ENCODE data around the gene FGD4.

FGD4 gene

GRCh38 chr12:32603858-32604257, 204.5 kb downstream of the FGD4 start:
- no peak for ATAC-seq
- TF ChIP-seq ZNF565 (CRISPR knock-in tag; conservative IDR thresholded peaks at IDR 0.05; ENCODE audit: low read depth) (no peak), CREB5 (CRISPR knock-in tag; IDR thresholded peaks at IDR 0.05; ENCODE audit: low read depth) (no peak), RARB (CRISPR knock-in tag; IDR thresholded peaks at IDR 0.05) (no peak), ZNF70 (CRISPR knock-in tag; IDR thresholded peaks at IDR 0.05) (no peak), ZFP3 (CRISPR knock-in tag; IDR thresholded peaks at IDR 0.05) (no peak), ISL1 (CRISPR knock-in tag; IDR thresholded peaks at IDR 0.05) (no peak), CSRNP3 (CRISPR knock-in tag; IDR thresholded peaks at IDR 0.05) (no peak), ZC3H10 (CRISPR knock-in tag; IDR thresholded peaks at IDR 0.05) (no peak), ESRRG (CRISPR knock-in tag; IDR thresholded peaks at IDR 0.05) (no peak), PATZ1 (CRISPR knock-in tag; IDR thresholded peaks at IDR 0.05; ENCODE audit: borderline replicate concordance) (no peak), ARNTL (CRISPR knock-in tag; IDR thresholded peaks at IDR 0.05; ENCODE audit: borderline replicate concordance, low read depth) (no peak), SNAI2 (CRISPR knock-in tag; IDR thresholded peaks at IDR 0.05) (no peak), TCF4 (CRISPR knock-in tag; IDR thresholded peaks at IDR 0.05; ENCODE audit: borderline replicate concordance) (no peak), POU6F1 (CRISPR knock-in tag; IDR thresholded peaks at IDR 0.05; ENCODE audit: borderline replicate concordance, low read depth) (no peak), ZNF8 (CRISPR knock-in tag; IDR thresholded peaks at IDR 0.05) (no peak), TOX (CRISPR knock-in tag; IDR thresholded peaks at IDR 0.05; ENCODE audit: borderline replicate concordance) (no peak)

GRCh38 chr12:32604565-32604964, 205.2 kb downstream of the FGD4 start:
- ATAC-seq: no peak
- TF ChIP-seq ZFP30 (CRISPR knock-in tag; IDR thresholded peaks at IDR 0.05) (no peak), BACH2 (CRISPR knock-in tag; IDR thresholded peaks at IDR 0.05; ENCODE audit: borderline replicate concordance) (no peak), ARNTL (CRISPR knock-in tag; IDR thresholded peaks at IDR 0.05; ENCODE audit: borderline replicate concordance, low read depth) (no peak), PPARA (CRISPR knock-in tag; IDR thresholded peaks at IDR 0.05; ENCODE audit: borderline replicate concordance) (no peak), SNAI2 (CRISPR knock-in tag; IDR thresholded peaks at IDR 0.05) (no peak), ZNF8 (CRISPR knock-in tag; IDR thresholded peaks at IDR 0.05) (no peak), POU6F1 (CRISPR knock-in tag; IDR thresholded peaks at IDR 0.05; ENCODE audit: borderline replicate concordance, low read depth) (no peak), TCF4 (CRISPR knock-in tag; IDR thresholded peaks at IDR 0.05; ENCODE audit: borderline replicate concordance) (no peak), CREB5 (CRISPR knock-in tag; IDR thresholded peaks at IDR 0.05; ENCODE audit: low read depth) (no peak), ZNF565 (CRISPR knock-in tag; conservative IDR thresholded peaks at IDR 0.05; ENCODE audit: low read depth) (no peak), TSHZ2 (CRISPR knock-in tag; IDR thresholded peaks at IDR 0.05) (no peak), ZC3H10 (CRISPR knock-in tag; IDR thresholded peaks at IDR 0.05) (no peak), PATZ1 (CRISPR knock-in tag; IDR thresholded peaks at IDR 0.05; ENCODE audit: borderline replicate concordance) (no peak), OSR1 (CRISPR knock-in tag; IDR thresholded peaks at IDR 0.05) (no peak), ZFP3 (CRISPR knock-in tag; IDR thresholded peaks at IDR 0.05) (no peak), ESRRG (CRISPR knock-in tag; IDR thresholded peaks at IDR 0.05) (no peak), RARB (CRISPR knock-in tag; IDR thresholded peaks at IDR 0.05) (no peak), CSDC2 (CRISPR knock-in tag; IDR thresholded peaks at IDR 0.05) (no peak)

All from SK-N-SH treated with all-trans-retinoic acid at 6 μM for 48 hours (cell line).